Endometrial microvascular endothelial cells (primary cell): ENCODE measurements around the gene CHCHD1. TPM values are rescaled to one million over a fixed set of nuclear protein-coding genes. Genes with fewer than 3 reads are reported as not detected.
"Not testable (repeated sequence)": the region's sequence is repeated elsewhere in the genome, so short reads cannot be mapped to it uniquely, and the experiment has no call there.

Experiments
- in situ Hi-C: cut with HindIII; loops from 2 replicates; pipeline ENCODE4 v1.10.0; 2017; ENCODE audit warnings: low sequenced_read_pairs, low pct_unique_long_range_greater_than_20kb; ENCODE audit errors: inconsistent ontology term
- total RNA-seq: library from RNA; depleted of rRNA; stranded (reverse); fragments of >200 nt; gene quantifications from one replicate; pipeline ENCODE4 v1.2.3, GENCODE V29; 2015; ENCODE audit errors: inconsistent ontology term

Gene CHCHD1
- total RNA-seq, 1 donor from 2014 or later, result 60.0 TPM

- in situ Hi-C loops, result no loop called here
Observed at GRCh38 chr10:73763343-73763742, 18.5 kb upstream of the CHCHD1 start.

GRCh38 chr10:73765066-73765465, 16.8 kb upstream of the CHCHD1 start:
- in situ Hi-C loops, result no loop called here

- in situ Hi-C loops, result no loop called here
Observed at GRCh38 chr10:73768881-73769280, 13.0 kb upstream of the CHCHD1 start.

- in situ Hi-C loops, result no loop called here
Observed at GRCh38 chr10:73769396-73769795, 12.5 kb upstream of the CHCHD1 start.

- in situ Hi-C loops, result no loop called here
Observed at GRCh38 chr10:73771722-73772280, 10.0 kb upstream of the CHCHD1 start.

GRCh38 chr10:73772281-73773151, 9.3 kb upstream of the CHCHD1 start:
- in situ Hi-C loops, result no loop called here

GRCh38 chr10:73773152-73773879, 8.5 kb upstream of the CHCHD1 start:
- in situ Hi-C loops, result no loop called here

GRCh38 chr10:73774637-73775036, 7.2 kb upstream of the CHCHD1 start:
- in situ Hi-C loops, result no loop called here

- in situ Hi-C loops, result no loop called here
Observed at GRCh38 chr10:73779018-73779417, 2.8 kb upstream of the CHCHD1 start.

- in situ Hi-C loops, result no loop called here
Observed at GRCh38 chr10:73779539-73780197, 2.2 kb upstream of the CHCHD1 start.

GRCh38 chr10:73780301-73780700, 1.5 kb upstream of the CHCHD1 start:
- in situ Hi-C loops, result no loop called here

- in situ Hi-C loops, result no loop called here
Observed at GRCh38 chr10:73780966-73781365, 882 bp upstream of the CHCHD1 start.

GRCh38 chr10:73781548-73781878, 335 bp upstream of the CHCHD1 start:
- in situ Hi-C loops, result no loop called here

GRCh38 chr10:73782749-73783085, 869 bp downstream of the CHCHD1 start:
- in situ Hi-C loops, result no loop called here

GRCh38 chr10:73785211-73785720, 3.4 kb downstream of the CHCHD1 start, which contains the start of gene ZSWIM8:
ZSWIM8 (plus strand) TSS chr10:73785606; CDS start chr10:73785879, 273 bp downstream.
- in situ Hi-C loops, result no loop called here

GRCh38 chr10:73785721-73786511, 4.1 kb downstream of the CHCHD1 start:
- in situ Hi-C loops, result no loop called here

GRCh38 chr10:73786512-73786885, 4.7 kb downstream of the CHCHD1 start:
- in situ Hi-C loops, result no loop called here

GRCh38 chr10:73787031-73787800, 5.4 kb downstream of the CHCHD1 start:
- in situ Hi-C loops, result not testable (repeated sequence)
